ENCODE data around the gene GRID1. TPM values are rescaled to one million over a fixed set of nuclear protein-coding genes. Genes with fewer than 3 reads are reported as not detected.

GRID1 gene
- total RNA-seq, 1 experiment from 2014 or later, result 5.6 TPM

- ChIA-PET POLR2A (no interaction called here), RAD21 (ENCODE audit: low non-redundant PET in 1 of 2, low total read pairs in 2 of 2, uncharacterized antibody in 2 of 2, unreplicated experiment in 2 of 2) (no interaction called here), CTCF (no interaction called here)
- Histone ChIP-seq H2AFZ (ENCODE audit: low read depth, low read length, poor library complexity, severe bottlenecking) (no peak overlapping the region), H3K4me3 (replicated peaks in 1 of 2; ENCODE audit: low read depth in 1 of 2, low read length in 2 of 2) (no peak overlapping the region), H3K27me3 (ENCODE audit: insufficient read depth, low read length) (peaks cover 12% of the 10 kb centered on the region; the same call in 1 of the 2 replicates), H3K4me1 (ENCODE audit: control insufficient read depth in 1 of 2, insufficient read depth in 2 of 2, low read length in 2 of 2) (no peaks in the 10 kb centered on the region), H4K20me1 (ENCODE audit: insufficient read depth) (no peaks in the 10 kb centered on the region), H3K79me2 (ENCODE audit: insufficient read depth, low read length) (no peaks in the 10 kb centered on the region), H3K9me3 (ENCODE audit: control insufficient read depth in 1 of 2, insufficient read depth in 1 of 2, low read depth in 1 of 2, low read length in 2 of 2) (no peaks in the 10 kb centered on the region), H3K9ac (ENCODE audit: low read length) (no peak overlapping the region), H3K4me2 (ENCODE audit: low read length) (no peak overlapping the region), H3K27ac (ENCODE audit: low read depth, low read length) (no peak overlapping the region), H3K9me2 (ENCODE audit: insufficient read depth) (no peaks in the 10 kb centered on the region), H3K36me3 (ENCODE audit: control insufficient read depth in 1 of 2, insufficient read depth in 2 of 2, low read length in 2 of 2) (no peaks in the 10 kb centered on the region)
- DNase-seq (ENCODE audit: low read depth, low spot score), result no peak
- no TSS peak for BruUV-seq (replicated peaks)
- no peak for TF ChIP-seq EZH2 (IDR thresholded peaks at IDR 0.05)
- no peak for ATAC-seq
- intact Hi-C loops (cut with micrococcal nuclease), result no loop called here
Measured at GRCh38 chr10:85764108-85764507, 602.5 kb downstream of the GRID1 start.

GRCh38 chr10:85761906-85762445 lies 604.6 kb downstream of the GRID1 start:
- Histone ChIP-seq H3K36me3 (ENCODE audit: control insufficient read depth in 1 of 2, insufficient read depth in 2 of 2, low read length in 2 of 2) (no peaks in the 10 kb centered on the region), H3K4me3 (replicated peaks in 1 of 2; ENCODE audit: low read depth in 1 of 2, low read length in 2 of 2) (no peak overlapping the region), H3K9me3 (ENCODE audit: control insufficient read depth in 1 of 2, insufficient read depth in 1 of 2, low read depth in 1 of 2, low read length in 2 of 2) (no peaks in the 10 kb centered on the region), H3K9me2 (ENCODE audit: insufficient read depth) (no peaks in the 10 kb centered on the region), H3K27me3 (ENCODE audit: insufficient read depth, low read length) (peaks cover 12% of the 10 kb centered on the region), H3K79me2 (ENCODE audit: insufficient read depth, low read length) (no peaks in the 10 kb centered on the region), H4K20me1 (ENCODE audit: insufficient read depth) (no peaks in the 10 kb centered on the region), H3K4me2 (ENCODE audit: low read length) (no peak overlapping the region), H2AFZ (ENCODE audit: low read depth, low read length, poor library complexity, severe bottlenecking) (no peak overlapping the region), H3K4me1 (ENCODE audit: control insufficient read depth in 1 of 2, insufficient read depth in 2 of 2, low read length in 2 of 2) (no peaks in the 10 kb centered on the region), H3K9ac (ENCODE audit: low read length) (no peak overlapping the region), H3K27ac (ENCODE audit: low read depth, low read length) (no peak overlapping the region)
- ATAC-seq, result no peak
- ChIA-PET CTCF (no interaction called here), RAD21 (ENCODE audit: low non-redundant PET in 1 of 2, low total read pairs in 2 of 2, uncharacterized antibody in 2 of 2, unreplicated experiment in 2 of 2) (no interaction called here), POLR2A (no interaction called here)
- intact Hi-C loops (cut with micrococcal nuclease), result no loop called here
- BruUV-seq (replicated peaks), result no TSS peak
- no peak for DNase-seq (ENCODE audit: low read depth, low spot score)
- TF ChIP-seq EZH2phosphoT487 (IDR thresholded peaks at IDR 0.05; ENCODE audit: borderline replicate concordance), result no peak
- no peak for TF ChIP-seq EGR1 (IDR thresholded peaks at IDR 0.05; ENCODE audit: low read depth)
- TF ChIP-seq YY1 (IDR thresholded peaks at IDR 0.05; ENCODE audit: extremely low read depth, insufficient replicate concordance, low read depth, low read length), result no peak
- TF ChIP-seq ZBTB33 (IDR thresholded peaks at IDR 0.05; ENCODE audit: extremely low read depth, insufficient replicate concordance, low read length), result no peak
- no peak for TF ChIP-seq ZFX (IDR thresholded peaks at IDR 0.05)
- TF ChIP-seq MAX (IDR thresholded peaks at IDR 0.05), result no peak
- TF ChIP-seq CTCF (IDR thresholded peaks at IDR 0.05 in 2 of 3, conservative IDR thresholded peaks at IDR 0.05 in 1 of 3; ENCODE audit: borderline replicate concordance in 1 of 3, insufficient read depth in 1 of 3, low read depth in 2 of 3, low read length in 2 of 3), result no peak
- no peak for TF ChIP-seq FOSL1 (IDR thresholded peaks at IDR 0.05; ENCODE audit: low read depth)
- TF ChIP-seq CBX3 (IDR thresholded peaks at IDR 0.05; ENCODE audit: low read depth), result no peak
- TF ChIP-seq REST (IDR thresholded peaks at IDR 0.05; ENCODE audit: low read depth), result no peak
- no peak for TF ChIP-seq SRF (IDR thresholded peaks at IDR 0.05; ENCODE audit: low read depth)
- TF ChIP-seq ELF1 (IDR thresholded peaks at IDR 0.05; ENCODE audit: borderline replicate concordance, low read depth), result no peak

Data from HCT116 (cell line).